SK-N-MC (cell line): ENCODE measurements around the gene CLDN6.

Source experiments
- EZH2 ChIP-seq: fragments of 200-600 bp; sonication (generic); IDR thresholded peaks from one replicate; pipeline ENCODE4 v1.6.1; 2017; ENCODE audit warnings: antibody characterized with exemption
- POLR2AphosphoS5 ChIP-seq: IDR thresholded peaks from 2 replicates; pipeline ENCODE4 v1.6.1; 2012; ENCODE audit warnings: mild to moderate bottlenecking, low read depth, low read length, borderline replicate concordance

DNA sequence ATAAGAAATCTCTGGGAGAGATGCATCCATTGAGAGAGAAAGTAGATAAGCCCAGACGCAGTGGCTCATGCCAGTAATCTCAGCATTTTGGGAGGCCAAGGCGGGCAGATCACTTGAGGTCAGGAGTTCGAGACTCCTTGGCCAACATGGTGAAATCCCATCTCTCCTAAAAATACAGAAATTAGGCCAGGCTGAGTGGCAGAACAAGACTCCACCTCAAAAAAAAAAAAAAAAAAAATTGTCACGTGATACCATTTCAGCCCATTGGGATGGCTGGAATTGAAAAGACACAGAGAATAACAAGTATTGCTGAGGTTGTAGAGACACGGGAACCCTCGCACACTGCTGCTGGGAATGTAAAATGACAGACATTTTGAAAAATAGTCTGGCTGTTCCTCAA lies 44.6 kb upstream of the CLDN6 start:
- TF ChIP-seq POLR2AphosphoS5 (no peak), EZH2 (no peak)
